Erythroblast (primary cell): ENCODE data around the gene FMN1.

Experiments
- DNase-seq, 2 experiments: peaks; one replicate each; lab custom pipeline; 2025; lab: John Stamatoyannopoulos, UW
- GATA1 ChIP-seq: IDR thresholded peaks from 2 replicates; pipeline ENCODE4 v1.6.1; 2011; ENCODE audit warnings: low read depth, mild to moderate bottlenecking, control low read depth, low read length, moderate library complexity
- POLR2A ChIP-seq: IDR thresholded peaks from 2 replicates; pipeline ENCODE4 v1.6.1; 2011; ENCODE audit warnings: mild to moderate bottlenecking, low read length

FMN1 gene

DNA sequence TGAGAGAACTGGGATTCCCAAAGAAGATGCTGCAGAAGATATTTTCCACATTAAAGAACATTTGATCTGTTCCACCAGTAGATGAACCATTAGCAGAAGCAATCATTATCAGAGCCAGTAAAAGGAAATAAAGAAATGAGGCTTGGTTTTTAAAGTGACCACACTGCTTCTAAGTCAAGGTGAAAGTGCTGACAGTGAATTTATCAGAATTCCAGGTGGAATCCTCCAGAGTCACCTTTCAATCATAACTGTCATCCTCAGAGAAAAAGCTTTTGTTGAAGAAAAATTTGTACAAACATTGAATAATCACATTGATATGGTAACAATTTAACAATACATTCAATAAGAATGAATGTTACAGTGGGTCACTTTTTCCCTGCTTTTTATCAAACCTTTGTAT lies 376.9 kb downstream of the FMN1 start:
- no peak for DNase-seq
- TF ChIP-seq GATA1, result no peak
- TF ChIP-seq POLR2A, result no peak

DNA sequence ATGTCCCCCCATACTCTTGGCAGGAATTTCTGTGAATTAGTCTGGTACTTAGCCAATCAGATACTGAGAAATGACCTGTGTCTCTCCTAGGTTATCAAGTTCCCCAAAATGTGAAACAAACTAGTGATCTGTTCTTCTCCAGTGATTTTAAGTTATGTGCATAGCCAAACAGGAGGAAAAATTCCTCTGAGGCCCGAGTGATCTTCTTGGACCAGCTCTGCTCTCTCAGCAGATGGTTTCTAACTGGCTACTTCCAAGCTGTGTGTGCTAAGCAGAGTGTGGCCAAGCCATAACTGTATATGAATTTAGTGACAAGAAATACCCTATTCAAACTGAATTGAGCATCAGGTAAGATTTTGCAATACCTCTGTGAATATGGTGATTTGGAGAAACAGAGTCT lies 387.2 kb downstream of the FMN1 start:
- TF ChIP-seq GATA1, result no peak
- no peak for TF ChIP-seq POLR2A
- no peak for DNase-seq

DNA sequence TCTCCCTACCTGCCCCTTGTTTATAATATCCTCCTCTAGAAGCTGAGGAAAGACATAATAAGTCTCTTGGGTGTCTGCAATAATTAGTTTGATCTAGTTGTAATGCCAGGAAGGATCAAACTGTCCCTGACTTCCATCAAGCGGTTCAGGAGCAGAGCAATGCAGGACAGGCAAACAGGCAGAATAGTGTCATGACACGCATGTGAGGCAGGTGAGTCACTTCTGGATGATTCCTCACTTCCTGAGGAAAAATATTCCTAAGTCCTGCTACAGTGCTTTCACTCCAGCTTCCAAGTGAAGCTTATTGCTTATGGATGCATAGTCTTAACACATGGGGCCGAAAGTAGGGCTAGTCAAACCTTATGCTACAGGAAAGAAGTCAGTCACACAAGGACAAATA lies 390.9 kb downstream of the FMN1 start:
- TF ChIP-seq GATA1, result no peak
- no peak for TF ChIP-seq POLR2A
- no peak for DNase-seq

DNA sequence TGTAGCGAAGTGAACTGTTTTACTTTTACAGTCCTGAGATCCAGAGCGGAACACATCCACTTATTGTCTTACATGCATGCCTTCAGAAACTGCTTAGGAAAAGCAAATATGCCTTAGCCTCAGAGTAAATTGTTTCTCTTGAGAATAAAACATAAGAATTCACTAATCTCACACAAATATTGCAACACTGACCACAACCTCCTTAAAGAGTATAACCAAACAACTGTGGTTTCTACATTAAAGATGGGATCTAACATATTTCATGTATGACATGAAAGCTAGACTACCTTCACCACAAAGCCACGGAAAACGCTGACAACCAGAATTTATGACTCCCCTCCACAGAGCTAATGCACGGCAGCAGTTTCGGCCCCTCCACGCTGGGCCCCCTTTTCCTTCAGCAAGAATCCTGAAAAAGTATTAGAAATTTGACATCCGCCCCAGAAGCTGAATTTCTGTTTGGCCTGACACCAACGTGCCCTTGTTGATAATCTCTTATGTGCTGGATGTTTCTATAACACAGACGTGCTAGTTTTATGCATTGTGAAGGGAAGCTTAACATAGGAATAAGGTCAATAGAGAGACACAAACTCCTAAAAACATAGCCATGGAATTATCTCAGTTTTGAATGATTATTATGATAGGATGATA lies 392.1 kb downstream of the FMN1 start:
- no peak for DNase-seq
- no peak for TF ChIP-seq GATA1
- TF ChIP-seq POLR2A, result no peak

DNA sequence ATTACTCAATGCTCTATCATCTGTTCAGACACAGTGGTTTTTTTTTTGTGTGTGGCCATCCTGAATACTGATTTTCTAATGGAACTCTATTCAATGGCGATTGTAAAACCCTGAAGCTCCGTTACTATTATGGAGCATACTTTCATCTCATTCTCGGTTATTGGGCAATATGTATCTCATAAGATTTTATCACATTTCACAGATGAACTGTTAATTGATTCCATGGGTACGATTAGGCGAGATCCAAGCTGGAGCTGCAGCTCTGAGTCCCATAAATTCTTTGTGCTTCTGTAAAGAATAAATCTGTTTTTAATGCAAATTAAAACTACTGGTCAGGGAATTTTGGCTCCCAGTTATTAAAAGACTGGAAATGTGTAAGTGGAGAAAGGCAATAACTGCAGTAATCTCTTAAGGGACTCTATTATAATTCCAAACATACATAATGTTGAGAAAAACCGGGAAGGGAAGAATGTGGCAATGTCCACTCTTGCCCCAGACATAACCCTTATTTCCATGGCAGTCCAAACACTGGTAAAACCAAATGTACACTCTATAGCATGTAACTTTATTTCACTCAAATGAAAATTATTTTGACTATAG lies 394.5 kb downstream of the FMN1 start:
- no peak for DNase-seq
- TF ChIP-seq GATA1, result no peak
- TF ChIP-seq POLR2A, result no peak

DNA sequence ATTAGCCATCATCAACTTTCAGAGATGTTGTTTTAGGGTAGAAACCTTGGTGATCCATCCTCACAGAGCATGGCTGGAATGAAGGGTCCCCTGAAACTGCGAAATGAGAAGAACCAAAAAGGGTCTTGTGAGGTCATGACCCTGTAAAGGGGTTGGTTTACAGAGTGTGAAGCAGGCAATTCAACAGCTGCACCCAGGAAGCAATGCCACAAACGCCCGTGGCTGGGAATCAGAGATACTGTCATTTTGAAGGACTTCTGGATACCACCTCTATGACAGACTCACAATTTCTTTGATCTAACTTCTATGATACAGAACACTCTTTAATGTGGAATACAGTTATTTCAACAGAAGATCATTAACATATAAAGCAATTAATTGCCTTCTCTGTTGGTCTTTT lies 397.7 kb downstream of the FMN1 start:
- no peak for TF ChIP-seq POLR2A
- no peak for TF ChIP-seq GATA1

DNA sequence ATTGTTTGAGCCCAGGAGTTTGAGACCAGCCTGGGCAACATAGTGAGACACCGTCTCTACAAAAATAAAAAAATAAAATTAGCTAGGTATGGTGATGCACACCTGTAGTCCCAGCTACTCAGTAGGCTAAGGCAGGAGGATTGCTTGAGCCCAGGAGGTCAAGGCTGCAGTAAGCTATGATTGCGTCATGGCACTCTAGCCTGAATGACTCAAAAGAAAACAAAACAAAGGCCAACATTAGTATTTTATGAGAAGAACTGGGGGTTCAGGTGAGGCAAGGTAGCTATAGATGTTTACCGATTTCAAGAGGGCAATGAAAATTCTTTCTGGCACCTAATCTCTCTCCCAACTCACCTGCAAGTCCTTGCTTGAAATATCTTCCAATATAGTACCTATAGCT lies 399.5 kb downstream of the FMN1 start:
- DNase-seq, result no peak
- TF ChIP-seq POLR2A (no peak), GATA1 (no peak)

More for the DNA sequence above, 397.7 kb downstream of the FMN1 start:
- DNase-seq, result no peak

DNA sequence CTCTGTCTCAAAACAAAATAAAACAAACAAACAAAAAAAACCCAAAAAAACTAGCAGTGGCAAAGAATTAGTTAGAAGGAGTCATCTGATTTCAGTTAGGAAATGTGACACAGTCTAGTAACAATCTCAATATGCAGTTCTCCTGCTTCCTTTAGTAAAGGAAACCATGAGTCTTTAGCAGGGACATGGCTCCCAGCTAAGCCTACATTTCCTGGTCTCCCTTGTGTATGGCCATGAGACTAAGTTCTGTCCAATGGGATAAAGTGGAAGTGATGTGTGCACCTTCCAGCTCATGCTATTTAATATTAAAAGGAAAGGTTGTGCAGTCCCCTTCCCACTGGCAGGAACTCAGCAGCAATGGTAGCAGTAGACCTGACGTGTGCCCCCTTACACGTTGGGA lies 402.1 kb downstream of the FMN1 start:
- TF ChIP-seq GATA1 (no peak), POLR2A (no peak)
- DNase-seq, result no peak

DNA sequence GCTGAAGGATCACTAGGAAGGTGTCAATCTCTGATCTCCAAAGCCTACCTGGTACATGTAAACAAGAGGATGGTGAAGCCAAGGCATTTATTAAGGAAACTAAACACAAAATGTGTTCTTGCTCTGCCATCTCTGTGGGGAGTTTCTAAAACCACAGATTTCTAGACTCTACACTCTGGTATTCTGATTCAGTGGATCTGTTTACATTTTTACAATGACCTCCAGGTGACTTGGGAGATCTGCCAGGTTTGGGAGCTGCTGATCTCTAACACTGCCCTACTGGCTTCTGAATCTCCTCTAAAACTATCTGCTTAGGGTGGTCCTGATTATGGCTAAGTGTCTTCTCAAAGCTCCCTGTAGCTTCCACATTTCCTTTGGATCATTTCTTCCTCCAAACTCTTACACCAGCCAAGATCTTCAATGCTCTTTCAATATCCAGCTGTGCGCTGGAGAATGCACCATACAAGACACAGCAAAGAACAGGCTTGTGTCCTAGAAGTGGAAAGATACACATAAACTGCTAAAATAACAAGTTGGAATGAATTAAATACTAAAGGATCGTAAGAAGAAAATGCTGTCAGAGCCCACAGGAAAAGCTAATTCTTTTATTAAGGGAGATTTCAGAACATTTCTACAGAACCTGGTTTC lies 404.0 kb downstream of the FMN1 start:
- no peak for TF ChIP-seq GATA1
- no peak for TF ChIP-seq POLR2A
- DNase-seq, result no peak

DNA sequence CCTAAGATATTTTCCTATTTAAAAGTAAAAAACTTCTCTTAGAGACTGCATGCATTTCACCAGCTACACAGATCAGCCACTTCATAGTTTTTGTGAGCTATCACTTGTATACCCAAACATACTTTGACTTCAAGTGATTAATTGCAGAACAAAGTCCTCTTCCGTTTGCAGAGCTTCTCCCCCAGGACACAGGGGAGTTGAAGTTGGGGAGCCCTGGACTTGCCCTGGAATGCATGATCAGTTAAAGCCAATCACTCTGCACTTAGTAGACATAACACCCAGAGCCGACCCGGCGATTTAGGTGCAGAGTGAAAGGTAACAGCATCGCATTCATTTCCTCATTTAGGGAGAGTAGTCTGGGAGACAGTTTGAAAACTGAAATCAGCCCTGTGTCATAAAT lies 406.6 kb downstream of the FMN1 start:
- TF ChIP-seq GATA1 (no peak), POLR2A (no peak)
- DNase-seq, result no peak

DNA sequence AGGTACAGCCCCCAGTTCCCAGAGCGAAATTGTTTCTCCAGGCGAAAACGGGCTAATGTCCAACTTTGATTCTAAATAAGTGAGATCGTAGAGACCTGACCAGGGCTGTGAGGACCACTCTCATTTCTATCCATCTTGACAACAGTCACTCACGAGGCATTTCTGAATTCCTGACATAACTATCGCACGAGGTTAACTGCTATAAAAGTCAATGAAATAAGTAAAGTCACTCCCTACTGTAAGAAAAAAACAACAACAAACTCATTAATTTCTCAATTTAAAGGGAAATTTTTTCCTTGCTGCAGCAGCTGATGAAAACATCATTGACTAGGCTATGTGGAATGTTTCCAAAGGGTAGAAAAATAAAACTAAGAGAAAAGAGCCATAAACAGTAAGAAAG lies 407.6 kb downstream of the FMN1 start:
- no peak for DNase-seq
- TF ChIP-seq GATA1, result no peak
- TF ChIP-seq POLR2A, result no peak

DNA sequence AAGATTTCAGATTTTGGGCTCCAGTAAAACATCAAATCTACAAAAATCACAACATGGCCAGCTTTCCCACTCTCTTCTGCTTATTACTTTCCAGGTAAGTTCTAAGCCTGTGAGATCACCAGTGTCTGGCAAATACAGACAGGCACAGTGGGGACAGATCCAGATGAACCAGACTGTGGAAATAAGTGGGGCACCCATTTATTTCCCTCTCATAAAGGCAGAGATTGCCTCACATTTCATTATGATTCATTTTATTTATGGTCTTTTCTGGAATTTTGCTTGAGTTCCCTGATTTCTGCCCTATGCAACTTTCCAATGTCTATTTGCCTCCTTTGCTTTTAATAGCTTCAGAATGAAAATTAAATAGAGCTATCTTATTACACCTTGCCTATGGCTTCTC lies 409.9 kb downstream of the FMN1 start:
- DNase-seq, result no peak
- TF ChIP-seq POLR2A, result no peak
- TF ChIP-seq GATA1, result no peak

DNA sequence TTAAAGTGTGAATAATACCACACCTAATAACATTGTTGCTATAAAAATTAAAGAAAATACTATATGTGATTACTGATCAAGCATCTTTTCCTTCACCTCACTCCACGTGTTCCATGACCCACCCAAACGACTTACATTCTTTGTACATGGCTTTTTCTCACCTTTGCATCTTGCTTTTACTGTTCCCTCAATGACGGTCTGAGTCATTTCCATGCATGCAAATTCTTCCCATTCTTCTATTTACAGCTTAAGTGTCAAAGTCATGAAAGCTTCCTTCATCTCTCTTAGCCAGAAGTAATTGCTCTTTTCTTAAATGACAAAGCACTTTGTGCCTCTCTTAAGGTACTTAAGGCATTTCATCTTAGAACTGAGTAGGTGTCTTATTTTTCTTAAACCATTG lies 412.7 kb downstream of the FMN1 start:
- DNase-seq, result no peak
- TF ChIP-seq GATA1 (no peak), POLR2A (no peak)

DNA sequence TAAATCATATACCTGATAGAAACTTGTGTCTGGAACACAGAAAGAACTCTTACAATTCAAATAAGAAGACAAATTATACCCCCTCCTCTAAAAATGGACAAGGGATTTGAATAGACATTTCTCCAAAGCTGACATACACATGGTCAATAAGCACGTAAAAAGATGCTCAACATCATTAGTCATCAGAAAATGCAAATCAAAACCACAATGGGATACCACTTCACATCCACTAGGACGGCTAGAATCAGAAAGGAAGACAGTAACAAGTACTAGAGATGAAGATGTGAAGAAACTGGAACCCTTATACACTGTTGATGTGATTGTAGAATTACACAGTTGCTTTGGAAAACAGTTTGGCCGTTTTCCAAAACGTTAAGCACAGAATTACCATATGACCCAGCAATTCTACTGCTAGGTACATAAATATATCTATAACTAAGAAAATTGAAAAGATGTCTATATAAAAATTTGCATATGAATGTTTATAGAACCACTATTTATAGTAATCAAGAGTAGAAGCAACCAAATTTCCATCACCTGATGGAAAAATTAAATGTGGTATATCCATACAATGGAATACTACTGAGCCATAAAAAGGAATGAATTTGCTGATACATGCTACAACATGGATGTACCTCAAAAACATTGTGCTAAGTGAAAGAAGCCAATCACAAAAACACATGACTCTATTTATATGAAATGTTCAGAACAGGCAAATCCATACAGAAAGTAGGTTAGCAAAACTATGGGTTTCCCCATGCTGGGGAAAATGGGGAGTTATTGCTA lies 415.9 kb downstream of the FMN1 start:
- no peak for TF ChIP-seq GATA1
- TF ChIP-seq POLR2A, result no peak
- no peak for DNase-seq
